GM15510 (cell line): ENCODE results near the gene CAPN5.

Experiments used
- POLR2A ChIP-seq: IDR thresholded peaks from 3 replicates; pipeline ENCODE4 v1.6.1; 2011; ENCODE audit warnings: borderline replicate concordance; ENCODE audit not compliant: insufficient read length; ENCODE audit errors: extremely low read depth

CAPN5 gene

DNA sequence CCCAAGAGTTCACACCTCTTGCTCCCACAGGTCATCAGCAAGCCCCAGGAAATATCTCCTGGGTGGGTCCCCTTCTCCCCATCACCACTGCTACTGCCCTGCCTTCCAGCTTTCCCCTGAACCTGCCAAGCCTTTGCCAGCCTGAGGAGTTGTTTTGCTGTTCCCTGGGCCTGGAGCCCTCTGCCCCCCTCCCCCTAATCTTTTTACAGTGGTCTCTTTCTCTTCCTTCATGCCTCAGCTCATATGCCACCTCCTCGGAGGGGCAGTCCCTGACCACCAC is 80.2 kb downstream of the CAPN5 start:
- no peak for TF ChIP-seq POLR2A

GRCh38 chr11:77147668-77148321 is 81.0 kb downstream of the CAPN5 start:
- no peak for TF ChIP-seq POLR2A

- TF ChIP-seq POLR2A, result no peak
Observed at GRCh38 chr11:77148963-77149715, 82.4 kb downstream of the CAPN5 start.

DNA sequence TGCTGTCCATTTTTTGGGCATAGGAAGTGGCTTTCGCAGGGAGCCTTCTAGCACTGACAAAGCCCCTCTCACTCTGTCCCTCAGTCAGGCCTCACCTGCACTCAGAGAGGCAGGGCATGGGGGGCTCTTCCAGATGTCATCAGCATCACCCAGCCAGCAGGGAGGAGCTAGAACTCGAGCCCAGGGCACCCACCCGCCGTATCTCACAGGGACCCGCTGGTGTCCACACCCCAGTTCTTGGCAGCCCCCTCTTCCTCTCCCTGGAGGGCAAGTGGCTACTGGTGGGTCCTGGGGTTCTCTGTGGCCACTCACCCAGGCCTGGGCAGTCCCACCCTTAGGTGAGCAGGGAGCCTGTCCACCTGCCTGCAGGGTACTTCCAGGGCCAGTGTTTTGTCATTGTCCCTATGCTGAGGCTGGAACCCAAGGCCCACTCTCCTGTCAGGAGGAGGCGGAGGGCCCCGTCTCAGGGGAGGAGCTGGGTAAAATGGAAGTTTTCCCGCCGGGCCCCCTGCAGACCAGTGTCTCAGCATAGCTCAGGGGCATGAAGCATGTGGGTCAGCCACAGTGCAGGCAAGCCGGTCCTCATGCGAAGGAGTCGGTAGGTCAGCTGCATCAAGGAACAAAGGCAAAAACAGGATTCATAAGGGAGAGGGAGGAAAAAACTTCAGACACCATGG is 83.1 kb downstream of the CAPN5 start:
- no peak for TF ChIP-seq POLR2A

- TF ChIP-seq POLR2A, result no peak
Observed at GRCh38 chr11:77150836-77151235, 84.1 kb downstream of the CAPN5 start.

DNA sequence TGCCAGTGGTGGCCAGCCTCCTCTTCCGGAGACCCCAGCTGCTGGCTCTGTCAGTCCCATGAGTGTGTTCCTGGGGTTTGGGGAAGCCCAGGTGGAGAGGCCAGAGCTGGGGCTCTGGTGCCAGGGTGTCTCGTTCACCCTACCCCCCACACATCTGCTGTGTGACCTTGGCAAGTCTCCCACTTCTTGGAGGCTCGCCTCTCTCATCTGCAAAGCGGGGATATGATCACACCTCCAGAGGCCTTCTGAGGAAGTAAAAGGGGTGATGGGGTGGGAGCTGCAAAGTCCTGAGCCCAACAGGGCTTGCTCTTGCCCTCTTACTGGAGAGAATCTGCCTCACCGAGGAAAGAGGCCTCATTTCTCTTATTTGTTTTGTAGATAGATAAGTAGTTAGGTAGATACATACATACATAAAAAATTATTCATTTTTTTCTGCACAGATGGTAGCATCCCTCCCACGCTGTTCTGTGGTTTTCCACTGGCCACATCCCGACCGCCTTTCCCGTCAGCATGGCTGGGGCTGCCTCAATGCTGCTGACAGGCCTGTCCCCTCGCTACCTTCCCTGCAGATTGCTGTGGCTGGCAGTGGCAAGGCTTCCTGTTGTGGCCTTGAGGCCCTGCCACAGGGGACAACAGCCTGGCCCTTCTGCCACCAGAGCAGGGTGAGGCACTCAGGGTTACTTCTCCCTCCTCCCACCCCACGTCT is 85.2 kb downstream of the CAPN5 start:
- TF ChIP-seq POLR2A, result no peak

GRCh38 chr11:77152846-77153245 is 86.1 kb downstream of the CAPN5 start:
- no peak for TF ChIP-seq POLR2A

- TF ChIP-seq POLR2A, result no peak
Observed at GRCh38 chr11:77153276-77154185, 86.8 kb downstream of the CAPN5 start.

DNA sequence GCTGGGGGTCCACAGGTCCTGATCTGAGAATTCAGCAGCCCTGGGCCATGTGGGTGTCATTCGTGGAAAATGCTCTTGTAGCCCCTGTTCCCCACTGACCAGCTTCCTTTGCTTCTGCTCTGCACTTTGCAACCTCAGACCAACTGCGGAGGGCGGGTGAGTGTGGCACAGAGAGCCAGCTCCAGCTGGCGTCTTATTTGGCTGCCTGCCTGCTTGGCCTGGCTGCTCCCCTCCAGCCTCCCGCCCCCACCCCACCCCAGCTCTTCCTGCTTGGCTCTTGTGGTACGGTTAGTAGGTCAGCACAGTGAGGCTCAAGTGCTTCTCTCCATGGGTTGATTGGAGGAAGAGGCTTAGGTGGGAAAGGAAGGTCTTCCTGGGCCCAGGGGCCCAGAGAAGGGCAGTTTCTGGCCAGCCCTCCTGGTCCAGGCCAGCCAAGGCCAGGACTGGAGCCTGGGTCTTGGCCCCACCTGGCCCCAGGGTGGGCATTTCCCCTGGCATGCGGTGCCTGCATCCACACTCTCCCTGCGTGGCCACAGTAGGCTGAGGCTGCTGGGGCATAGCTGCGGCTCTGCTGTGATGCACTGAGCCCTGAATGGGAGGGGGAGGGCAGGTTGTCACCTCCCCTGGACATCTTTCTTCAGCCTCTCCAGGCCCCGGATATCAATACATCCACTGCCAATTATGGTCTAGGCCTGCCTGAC is 87.8 kb downstream of the CAPN5 start:
- TF ChIP-seq POLR2A, result no peak

DNA sequence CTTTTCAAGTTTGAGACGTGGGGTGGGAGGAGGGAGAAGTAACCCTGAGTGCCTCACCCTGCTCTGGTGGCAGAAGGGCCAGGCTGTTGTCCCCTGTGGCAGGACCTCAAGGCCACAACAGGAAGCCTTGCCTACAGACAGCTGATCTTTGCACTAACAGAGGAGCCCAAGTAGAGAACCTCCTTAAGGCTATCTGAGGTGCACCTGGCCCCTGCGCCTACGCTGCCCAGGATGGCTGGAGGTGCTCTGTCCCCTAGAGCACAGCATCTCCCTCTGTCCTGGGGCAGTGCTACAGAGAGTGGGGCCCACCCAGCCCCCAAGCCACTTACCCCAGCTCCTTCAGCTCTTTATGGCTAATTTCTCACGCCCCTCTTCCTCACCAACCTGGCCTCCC is 88.3 kb downstream of the CAPN5 start:
- no peak for TF ChIP-seq POLR2A

GRCh38 chr11:77155556-77156130 is 88.9 kb downstream of the CAPN5 start:
- no peak for TF ChIP-seq POLR2A

- TF ChIP-seq POLR2A, result no peak
Observed at GRCh38 chr11:77156396-77157195, 89.8 kb downstream of the CAPN5 start.
